ENCODE results near the gene TP53TG5.

TP53TG5 gene

GRCh38 chr20:45325371-45325770 lies 52.8 kb downstream of the TP53TG5 start:
- DNase-seq (ENCODE audit: low spot score): no peak

GRCh38 chr20:45323731-45324130 lies 54.4 kb downstream of the TP53TG5 start:
- DNase-seq (ENCODE audit: low spot score): peak; percentile 51

GRCh38 chr20:45322952-45323383 lies 55.2 kb downstream of the TP53TG5 start:
- no peak for DNase-seq (ENCODE audit: low spot score)
